Measurements from ENCODE around the gene RPL15.
A peak's percentile ranks its signal among the peaks of the same experiment; 100 is the strongest.

Gene RPL15

DNA sequence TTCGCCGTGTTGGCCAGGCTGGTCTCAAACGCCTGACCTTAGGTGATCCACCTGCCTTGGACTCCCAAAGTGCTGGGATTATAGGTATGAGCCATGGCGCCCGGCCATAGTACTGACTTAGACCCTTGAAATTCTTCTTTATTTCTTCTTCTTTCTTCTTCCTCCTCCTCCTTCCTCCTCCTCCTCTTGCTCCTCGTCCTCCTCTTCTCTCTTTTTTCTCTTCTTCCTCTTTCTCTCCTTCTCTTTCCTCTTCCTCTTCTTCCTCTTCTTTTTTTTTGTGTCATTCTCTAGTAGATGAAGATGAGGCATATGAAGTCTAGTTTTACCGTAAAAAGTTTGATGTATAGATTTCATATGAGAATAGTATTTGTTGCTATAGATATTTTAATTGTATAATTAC lies 9.3 kb downstream of the RPL15 start:
- DNase-seq (ENCODE audit: low spot score) (no peak), FAIRE-seq (no peak)

DNA sequence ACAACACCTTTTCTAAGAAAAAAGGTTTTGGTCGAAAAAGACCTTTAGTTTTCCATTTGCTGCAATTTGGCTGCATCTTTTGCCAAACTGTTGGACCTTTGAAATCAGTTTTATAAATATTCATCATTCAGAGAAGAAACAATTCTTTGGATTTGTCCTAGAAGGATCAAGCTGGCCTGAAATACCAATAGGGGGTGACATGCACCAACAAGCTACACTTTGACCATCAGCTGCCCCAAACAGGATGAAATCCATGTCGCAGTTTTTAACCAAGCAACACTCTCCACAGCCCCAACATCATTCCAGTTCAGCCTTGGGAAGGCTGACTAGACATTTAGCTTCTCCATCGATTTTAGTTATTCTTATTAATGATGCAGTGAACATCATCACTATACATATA lies 9.8 kb downstream of the RPL15 start:
- no peak for FAIRE-seq
- no peak for DNase-seq (ENCODE audit: low spot score)

DNA sequence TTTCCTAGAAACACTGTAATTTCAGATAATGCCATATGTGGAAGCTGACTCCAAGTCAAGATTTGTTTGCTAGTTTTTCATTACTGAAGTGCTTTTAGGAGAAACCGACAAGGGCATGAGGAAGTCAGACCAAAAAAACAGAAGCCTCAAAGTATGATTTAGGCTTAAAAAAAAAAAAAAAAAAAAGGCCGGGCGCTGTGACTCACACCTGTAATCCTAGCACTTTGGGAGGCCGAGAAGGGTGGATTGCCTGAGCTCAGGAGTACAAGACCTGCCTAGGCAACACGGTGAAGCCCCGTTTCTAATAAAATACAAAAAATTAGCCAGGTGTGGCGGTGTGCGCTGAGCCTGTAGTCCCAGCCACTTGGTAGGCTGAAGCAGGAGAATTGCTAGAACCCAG lies 11.6 kb downstream of the RPL15 start:
- DNase-seq (ENCODE audit: low spot score), result no peak
- no peak for FAIRE-seq

DNA sequence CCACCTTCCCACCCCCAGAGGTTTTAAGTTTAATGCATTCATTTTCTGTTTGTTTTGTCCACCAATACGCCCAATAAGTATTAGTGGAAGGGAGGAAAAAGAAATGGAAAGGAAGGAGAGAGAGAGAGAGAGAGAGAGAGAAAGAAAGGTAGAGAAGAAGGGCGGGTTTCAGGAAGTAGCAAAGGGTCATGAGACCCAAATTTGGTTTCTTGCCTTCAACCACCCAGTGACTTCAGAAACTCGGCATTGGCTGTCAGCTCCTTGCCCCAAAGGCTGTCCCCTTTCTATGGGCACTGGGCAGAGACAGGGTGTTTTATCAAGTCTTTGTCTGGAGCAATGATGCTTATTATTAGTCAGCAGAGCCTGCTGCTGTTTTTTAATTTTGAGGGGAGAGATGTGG lies 14.7 kb downstream of the RPL15 start:
- DNase-seq (ENCODE audit: low spot score) (no peak), FAIRE-seq (no peak)

DNA sequence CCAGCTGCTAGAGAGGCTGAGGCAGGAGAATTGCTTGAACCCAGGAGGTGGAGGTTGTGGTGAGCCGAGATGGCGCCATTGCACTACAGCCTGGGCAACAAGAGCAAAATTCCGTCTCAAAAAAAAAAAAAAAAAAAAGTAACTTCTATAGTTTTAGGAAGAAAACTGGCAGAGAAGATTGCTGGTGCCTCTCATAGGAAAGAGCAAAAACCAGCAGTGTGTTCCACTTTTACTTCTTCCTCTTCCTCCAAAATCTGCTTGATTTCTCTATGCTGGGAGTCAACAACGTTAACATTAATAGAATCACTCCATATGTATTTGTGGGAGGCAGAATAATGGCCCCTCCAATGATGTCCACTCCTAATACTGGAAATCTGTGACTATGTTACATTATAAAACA lies 15.6 kb downstream of the RPL15 start:
- DNase-seq (ENCODE audit: low spot score), result no peak
- FAIRE-seq, result no peak

DNA sequence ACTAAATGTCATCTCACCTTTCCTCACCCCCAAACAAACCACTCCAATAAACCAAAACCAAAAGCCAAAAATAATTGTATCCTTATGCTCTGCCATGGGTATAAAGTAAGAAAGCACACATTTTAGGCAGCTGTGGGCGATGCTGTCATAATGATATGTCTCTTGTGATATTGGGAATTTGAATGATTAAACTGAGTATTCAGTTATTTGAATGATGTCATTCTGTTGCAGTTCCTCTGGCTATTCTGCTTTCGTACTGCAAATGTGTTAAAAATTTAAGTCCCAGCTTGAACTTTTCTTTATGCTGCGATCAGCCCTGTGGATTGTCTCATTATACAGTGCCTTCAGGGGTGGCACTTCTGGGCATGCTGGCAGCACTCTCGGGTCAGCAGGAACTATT lies 17.3 kb downstream of the RPL15 start:
- DNase-seq (ENCODE audit: low spot score) (no peak), FAIRE-seq (no peak)

DNA sequence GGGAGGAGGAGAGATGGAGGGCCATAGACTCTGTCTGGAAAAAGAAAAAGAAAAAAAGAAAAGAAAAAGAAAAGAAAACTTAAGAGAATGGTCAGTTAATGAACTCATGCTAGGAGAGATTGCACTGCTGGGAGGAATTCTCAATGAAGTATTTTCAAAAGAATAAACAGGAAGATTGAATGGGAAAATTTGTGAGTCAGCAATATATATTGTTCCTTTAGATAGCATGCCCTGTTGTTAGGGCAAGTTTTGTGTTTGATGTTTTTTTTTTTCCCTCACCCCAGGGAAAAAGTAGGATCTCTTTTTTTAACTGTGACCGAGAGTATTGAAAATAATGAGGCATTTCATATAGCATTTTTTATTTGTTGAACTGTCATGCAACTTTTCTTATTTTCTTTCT lies 20.4 kb downstream of the RPL15 start:
- DNase-seq (ENCODE audit: low spot score), result no peak
- FAIRE-seq, result no peak

DNA sequence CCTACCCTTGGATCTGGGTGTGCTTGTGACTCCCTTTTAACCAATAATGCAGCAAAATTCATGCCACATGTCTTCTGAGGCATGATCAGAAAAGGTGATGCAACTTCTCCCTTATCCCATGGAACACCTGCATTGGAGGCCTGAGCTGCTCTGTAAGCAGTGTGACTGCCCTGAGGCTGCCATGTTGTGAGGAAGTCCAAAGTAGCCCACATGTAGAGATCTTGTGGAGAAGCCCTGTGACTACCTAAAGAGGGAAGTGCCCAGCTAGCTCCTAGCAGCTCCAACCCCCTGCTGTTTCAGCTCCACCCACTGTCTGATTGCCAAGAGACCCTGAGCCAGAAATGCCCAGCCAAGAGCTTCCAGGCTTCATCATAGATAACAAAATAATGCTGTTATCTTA lies 21.8 kb downstream of the RPL15 start:
- no peak for FAIRE-seq
- no peak for DNase-seq (ENCODE audit: low spot score)

DNA sequence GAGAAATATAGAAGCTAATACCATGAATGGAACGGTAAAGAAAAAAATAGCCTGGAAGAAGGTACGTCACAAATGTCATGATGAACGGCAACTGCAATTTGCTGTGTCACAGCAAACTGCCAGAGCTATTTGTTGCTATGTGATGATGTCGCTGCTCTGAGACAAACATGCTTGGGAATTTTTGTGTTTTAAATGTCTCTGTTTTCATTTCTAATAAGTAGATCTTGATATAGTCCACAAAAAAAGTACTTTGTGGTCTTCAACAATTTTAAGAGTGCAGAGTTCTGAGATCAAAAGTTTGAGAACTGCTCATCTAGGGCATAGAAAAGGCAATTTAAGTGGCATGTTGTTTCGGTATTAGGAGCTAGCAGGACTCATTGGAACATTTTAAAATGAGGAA lies 23.8 kb downstream of the RPL15 start:
- no peak for FAIRE-seq
- DNase-seq (ENCODE audit: low spot score), result no peak

DNA sequence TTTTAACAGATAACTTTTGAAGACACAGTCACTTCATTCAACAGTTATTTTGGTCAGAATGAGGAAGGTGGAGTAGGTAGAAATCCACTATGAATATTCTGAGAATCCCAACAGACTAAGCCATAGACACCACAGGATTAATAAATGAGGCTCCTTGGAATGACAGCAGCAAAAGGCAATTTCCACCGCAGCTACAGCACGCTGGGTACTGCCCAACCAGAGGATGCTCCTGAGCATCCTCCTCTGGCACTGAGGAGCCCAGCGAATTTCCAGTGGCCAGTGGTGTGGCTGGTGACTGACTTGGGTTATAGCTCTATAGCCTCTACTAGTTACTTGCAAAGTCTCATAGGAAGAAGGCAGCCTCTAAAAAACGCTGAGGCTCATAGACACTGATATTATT lies 24.5 kb downstream of the RPL15 start:
- FAIRE-seq, result no peak
- no peak for DNase-seq (ENCODE audit: low spot score)

DNA sequence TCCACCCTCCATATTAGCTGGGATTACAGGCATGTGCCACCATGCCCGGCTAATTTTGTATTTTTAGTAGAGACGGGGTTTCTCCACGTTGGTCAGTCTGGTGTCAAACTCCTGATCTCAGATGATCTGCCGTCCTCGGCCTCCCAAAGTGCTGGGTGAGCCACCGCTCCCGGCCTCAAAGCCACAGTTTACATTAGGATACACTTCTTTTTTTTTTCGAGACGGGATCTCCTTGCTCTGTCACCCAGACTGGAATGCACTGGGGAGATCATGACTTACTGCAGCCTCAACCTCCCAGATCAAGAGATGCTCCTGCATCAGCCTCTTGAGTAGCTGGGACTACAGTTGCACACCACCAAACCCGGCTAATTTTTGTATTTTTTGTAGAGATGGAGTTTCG lies 25.6 kb downstream of the RPL15 start:
- DNase-seq (ENCODE audit: low spot score) (no peak), FAIRE-seq (no peak)

DNA sequence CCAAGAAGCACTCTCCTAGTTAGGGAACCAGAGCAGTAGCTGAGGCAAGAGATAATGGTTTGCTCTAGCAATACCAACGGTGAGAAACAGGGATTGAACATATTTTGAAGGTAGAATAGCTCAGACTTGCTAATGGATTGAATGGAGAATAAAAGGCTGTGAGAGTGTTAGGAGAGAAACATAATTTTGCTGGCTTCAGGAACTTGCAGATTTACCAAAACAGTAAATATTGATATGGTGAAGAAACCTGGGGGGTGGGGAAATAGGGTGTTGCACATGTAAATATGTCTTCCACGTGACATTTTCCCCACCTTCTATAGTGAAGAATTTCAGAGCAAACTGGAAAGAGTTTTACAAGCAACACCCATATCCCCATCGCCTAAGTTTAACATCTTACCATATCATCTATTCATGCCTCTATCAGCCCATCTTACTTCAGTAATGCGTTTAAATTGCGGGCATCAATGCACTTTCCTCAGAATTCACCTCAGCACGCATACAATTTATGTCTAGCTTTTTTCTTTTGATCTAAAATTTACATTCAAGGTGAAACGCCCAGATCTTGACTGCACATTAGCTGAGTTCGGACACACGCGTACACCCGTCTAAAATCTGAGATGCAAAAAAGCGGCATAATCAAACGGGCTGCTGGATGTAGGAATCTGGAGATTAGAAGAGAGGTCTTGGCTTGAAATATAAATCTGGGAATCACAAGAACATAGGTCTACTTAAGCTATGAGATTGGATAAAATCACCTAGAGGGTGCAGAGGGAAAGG lies 27.3 kb downstream of the RPL15 start:
- FAIRE-seq (no peak), DNase-seq (ENCODE audit: low spot score) (no peak)

DNA sequence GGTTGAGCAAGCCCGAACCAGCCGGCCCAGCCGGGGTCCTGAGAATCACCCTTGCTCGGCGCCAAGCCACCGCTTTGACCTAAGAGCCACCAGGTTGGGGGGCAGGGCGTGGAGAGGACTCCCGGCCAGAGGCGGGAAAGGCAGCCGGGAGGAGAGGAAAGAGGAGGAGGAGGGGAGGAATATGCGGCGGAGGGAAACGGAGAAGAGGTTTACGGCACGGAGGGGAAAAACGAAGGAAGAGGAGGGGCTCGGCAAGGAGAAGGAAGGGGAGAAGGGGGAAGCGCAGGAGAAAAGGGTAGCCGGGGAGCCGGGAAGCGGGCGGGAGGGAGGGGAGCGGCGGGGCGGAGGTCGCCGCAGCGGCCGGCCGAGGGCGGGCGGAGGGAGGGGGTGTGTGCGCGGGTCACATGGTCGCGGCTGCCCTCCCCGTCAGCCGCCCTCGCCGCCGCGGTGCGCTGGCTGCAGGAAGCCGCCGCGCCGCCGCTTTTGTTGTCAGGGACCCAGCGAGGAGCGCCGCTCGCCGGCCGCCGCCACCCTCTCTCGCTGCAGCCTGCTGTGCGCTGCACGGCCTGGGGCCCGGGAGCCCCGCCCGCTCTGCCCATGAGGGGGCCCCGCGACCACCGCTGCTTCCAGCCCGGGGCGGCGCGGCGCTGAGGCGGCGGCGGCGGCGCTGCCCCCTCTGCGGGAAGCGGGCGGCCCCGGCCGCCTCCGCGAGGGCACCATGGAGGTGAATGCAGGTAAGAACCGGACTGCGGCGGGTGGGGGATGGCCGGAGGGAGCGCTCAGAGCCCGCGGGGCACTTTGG lies 28.1 kb downstream of the RPL15 start, which contains the start of gene NR1D2:
NR1D2 (plus strand) TSS at position 426 of the 802 bp plus-strand sequence; CDS start at position 719, 293 bp downstream.
- FAIRE-seq (no peak), DNase-seq (ENCODE audit: low spot score) (peak; percentile 66)

DNA sequence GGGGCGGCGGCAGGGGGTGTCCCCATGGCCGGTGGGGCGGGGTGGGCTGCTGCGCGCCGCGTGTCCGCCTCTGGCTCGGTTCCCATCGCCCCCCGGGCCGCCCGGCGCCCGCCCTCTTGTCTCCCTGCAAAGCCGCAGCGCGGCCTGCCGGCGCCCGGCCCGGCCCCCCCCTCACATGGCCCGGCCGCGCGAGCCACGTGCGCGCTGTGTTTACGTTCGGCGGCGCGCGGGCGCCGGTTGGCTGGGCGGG lies 28.7 kb downstream of the RPL15 start:
- no peak for FAIRE-seq
- no peak for DNase-seq (ENCODE audit: low spot score)

DNA sequence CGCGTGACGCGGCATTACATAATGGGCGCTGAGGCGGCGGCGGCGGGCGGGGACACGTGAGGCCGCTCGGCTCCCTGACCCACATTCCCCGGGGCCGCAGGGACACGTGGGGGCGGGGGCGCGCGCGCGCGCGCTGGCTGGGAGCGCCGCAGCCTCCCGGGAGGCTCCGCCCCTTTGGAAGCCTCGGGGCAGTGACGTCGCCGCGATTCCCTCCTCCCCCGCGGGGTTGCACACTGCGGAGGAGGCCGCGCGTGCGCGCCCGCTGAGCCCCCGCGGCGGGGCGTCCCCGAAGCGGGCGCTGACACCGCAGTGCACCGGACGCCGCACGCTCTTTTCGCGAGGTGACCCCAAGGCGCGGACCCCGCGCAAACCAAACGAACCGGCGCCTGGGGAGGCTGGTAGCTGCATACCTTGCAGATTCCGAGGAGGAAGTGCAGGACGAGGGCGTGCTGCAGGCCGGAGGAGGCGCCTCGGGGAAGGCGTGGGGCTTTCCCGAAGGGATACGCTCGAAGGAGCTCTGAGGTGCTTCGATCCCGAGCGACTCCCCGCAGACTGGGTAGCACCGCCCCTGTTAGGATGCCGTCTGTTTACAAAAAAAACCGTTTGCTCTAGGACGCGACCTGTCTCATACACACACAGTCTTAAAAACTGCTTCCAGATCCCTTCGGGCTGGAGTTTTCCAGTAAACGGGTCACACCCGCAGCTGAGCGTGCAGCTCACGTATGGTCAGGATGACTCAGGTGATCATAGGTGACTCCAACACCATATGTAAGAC lies 29.2 kb downstream of the RPL15 start:
- peak; percentile 82 for DNase-seq (ENCODE audit: low spot score)
- FAIRE-seq, result no peak

DNA sequence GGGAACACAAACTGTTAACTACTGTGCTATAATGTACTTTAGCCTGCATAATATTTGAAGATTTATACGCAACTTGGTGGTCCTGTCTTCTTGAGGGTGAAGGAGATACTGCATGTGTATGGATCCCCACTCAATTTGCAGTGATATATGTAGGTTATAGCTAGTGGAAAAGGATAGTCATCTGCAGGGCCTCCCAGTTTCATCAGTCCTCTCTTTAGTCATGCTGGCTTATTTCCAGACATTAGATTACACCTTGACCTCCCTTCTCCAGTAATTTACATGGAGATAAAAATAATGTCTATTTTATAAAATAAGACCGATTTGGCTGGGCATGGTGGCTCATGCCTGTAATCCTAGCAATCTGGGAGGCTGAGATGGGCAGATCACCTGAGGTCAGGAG lies 31.8 kb downstream of the RPL15 start:
- DNase-seq (ENCODE audit: low spot score) (no peak), FAIRE-seq (no peak)

DNA sequence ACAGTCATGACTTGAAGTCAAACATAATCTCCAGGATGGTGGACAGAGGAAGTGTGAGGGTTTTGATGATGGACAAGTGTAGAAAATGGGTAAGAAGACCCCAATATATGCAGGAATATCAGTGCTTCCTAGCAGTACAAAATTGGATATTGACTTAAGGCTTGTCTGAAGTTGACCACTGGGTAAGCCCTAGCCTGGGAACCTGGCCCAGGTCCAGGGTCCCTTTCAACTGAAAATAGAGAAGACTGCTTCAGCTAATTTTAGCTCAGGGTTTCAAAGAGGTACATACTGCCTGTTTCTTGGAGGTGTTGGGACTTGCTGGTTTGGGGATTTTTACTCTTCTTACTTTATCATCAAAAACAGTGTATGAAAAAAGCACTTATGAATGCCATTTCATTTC lies 32.9 kb downstream of the RPL15 start:
- DNase-seq (ENCODE audit: low spot score), result no peak
- no peak for FAIRE-seq

DNA sequence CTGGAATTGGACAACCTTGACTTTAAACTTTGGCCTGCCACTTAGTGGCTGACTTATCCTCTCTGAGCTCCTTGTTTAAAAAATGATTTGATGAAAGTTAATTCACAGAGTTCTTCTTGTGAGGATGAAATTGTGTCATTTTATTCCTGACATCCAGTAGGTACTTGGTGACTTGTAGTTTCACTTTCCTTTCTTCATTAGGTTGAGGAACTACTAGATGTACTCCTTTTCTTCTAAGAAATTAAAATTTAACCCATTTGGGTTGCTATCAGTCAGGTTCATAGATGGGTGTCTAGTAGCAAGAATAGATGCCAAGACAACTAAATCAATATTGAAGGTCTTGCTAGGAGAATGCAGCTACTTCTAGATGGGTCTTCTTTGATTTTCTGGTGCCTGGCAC lies 33.4 kb downstream of the RPL15 start:
- peak; percentile 4 for DNase-seq (ENCODE audit: low spot score)

DNA sequence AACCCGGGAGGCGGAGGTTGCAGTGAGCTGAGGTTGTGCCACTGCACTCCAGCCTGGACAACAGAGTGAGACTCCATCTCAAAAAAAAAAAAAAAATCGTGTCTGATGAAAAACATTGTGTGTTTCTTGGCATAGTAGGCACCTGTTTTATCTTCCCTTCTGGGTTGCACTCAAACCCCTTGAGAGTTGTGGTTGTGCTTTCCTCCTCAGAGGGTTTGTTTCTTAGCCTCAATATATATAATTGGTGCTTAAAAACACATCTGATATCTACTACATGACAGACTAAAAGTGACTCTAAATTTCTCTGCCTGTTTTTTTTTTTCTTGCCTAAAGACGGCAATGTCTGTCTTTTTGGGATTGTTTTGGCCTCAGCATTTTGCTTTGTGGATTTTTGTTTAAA lies 35.7 kb downstream of the RPL15 start:
- FAIRE-seq, result no peak

More for the DNA sequence above, 33.4 kb downstream of the RPL15 start:
- FAIRE-seq, result no peak

DNA sequence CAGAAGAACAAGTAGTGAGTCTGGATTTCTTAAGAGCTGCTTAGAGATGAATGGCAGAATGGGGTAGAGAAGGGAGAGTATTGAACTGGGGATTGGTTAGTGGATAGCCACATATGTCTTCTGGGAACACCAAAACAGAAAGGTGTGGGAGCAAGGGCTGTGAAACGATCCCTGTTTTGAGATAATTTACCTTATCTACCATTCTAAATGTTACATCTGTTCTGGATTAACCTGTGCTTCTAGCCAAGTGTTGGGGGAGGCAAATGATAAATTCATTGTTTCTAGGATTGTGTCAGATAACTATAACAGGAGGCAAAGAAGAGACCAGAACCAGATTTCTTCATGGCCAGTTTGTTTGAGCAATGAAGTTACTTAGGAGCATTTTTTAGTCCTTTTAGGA lies 36.6 kb downstream of the RPL15 start:
- no peak for FAIRE-seq
- no peak for DNase-seq (ENCODE audit: low spot score)

More for the DNA sequence above, 35.7 kb downstream of the RPL15 start:
- DNase-seq (ENCODE audit: low spot score), result no peak

DNA sequence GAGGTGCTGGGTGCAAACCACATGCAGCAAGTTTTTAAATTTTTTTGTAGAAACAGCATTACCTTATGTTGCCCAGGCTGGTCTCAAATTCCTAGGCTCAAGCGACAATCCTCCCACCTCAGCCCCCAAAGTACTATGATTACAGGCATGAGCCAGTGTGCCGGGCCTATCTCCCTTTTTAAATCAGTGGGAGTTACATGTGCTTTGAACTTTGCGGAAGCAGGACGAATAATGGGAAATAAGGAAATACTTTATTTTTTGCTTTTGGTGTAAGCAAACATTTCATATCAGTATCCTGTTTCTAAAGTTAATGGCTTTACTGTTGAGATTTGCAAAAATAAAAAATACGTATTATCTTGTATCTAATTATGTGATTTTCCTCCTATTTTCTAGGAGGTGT lies 37.2 kb downstream of the RPL15 start:
- FAIRE-seq (no peak), DNase-seq (ENCODE audit: low spot score) (no peak)

DNA sequence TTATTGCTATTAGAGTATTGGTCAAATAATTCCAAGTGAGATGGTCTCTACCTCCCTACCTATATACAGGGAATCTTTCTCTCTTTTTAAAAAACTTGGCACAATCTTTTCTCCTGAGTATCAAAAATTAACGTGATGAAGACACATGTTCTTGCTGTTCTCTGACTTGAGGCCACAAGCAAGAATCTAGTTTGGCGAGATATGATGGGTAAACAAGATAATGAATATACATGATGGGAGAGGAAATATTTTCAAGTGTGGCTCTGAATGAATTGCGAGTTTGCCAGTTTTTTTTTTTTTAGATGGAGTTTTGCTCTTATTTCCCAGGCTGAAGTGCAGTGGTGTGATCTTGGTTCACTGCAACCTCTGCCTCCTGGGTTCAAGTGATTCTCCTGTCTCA lies 39.8 kb downstream of the RPL15 start:
- FAIRE-seq (no peak), DNase-seq (ENCODE audit: low spot score) (no peak)
